HepG2 (cell line): ENCODE measurements around the gene FAM162A. TPM values are rescaled to one million over a fixed set of nuclear protein-coding genes. Genes with fewer than 3 reads are reported as not detected.

ENCODE experiments used
- GATA4 ChIP-seq: sonication (generic); IDR thresholded peaks from 2 replicates; pipeline ENCODE4 v1.6.1; 2016; ENCODE audit warnings: antibody characterized with exemption, low read depth, borderline replicate concordance
- JARID2 ChIP-seq: sonication (generic); formaldehyde crosslinking; IDR thresholded peaks from 2 replicates; pipeline ENCODE4 v1.8.1; 2023; ENCODE audit warnings: missing genetic modification reagents, inconsistent platforms; ENCODE audit not compliant: insufficient replicate concordance
- MED13 ChIP-seq: sonication (generic); formaldehyde crosslinking; IDR thresholded peaks from 2 replicates; pipeline ENCODE4 v1.5.0; 2020; ENCODE audit warnings: missing genetic modification reagents
- MLXIP ChIP-seq: sonication (generic); formaldehyde crosslinking; IDR thresholded peaks from 2 replicates; pipeline ENCODE4 v1.9.0; 2021; ENCODE audit warnings: missing genetic modification reagents, borderline replicate concordance
- MNT ChIP-seq: fragments of 450-650 bp; IDR thresholded peaks from 2 replicates; pipeline ENCODE4 v1.6.1; 2016
- MTERF4 ChIP-seq: sonication (generic); formaldehyde crosslinking; IDR thresholded peaks from 2 replicates; pipeline ENCODE4 v1.8.0; 2023; ENCODE audit warnings: mild to moderate bottlenecking, missing genetic modification reagents
- NONO ChIP-seq, 2 experiments: fragments of 450-650 bp in 1 of 2; sonication (generic) in 1 of 2; formaldehyde crosslinking in 1 of 2; IDR thresholded peaks in 1 of 2; conservative IDR thresholded peaks in 1 of 2; 2 replicates each; pipeline versions ENCODE4 v1.6.1 to v1.8.0; 2017 to 2022; ENCODE audit warnings: mild to moderate bottlenecking in 1 of 2, missing genetic modification reagents in 1 of 2, moderate library complexity in 1 of 2
- SKI ChIP-seq: fragments of 450-650 bp; IDR thresholded peaks from one replicate; pipeline ENCODE4 v1.6.1; 2018; ENCODE audit warnings: mild to moderate bottlenecking; ENCODE audit not compliant: partially characterized antibody
- SMAD9 ChIP-seq: sonication (generic); formaldehyde crosslinking; IDR thresholded peaks from 2 replicates; pipeline ENCODE4 v1.5.1; 2020; ENCODE audit warnings: mild to moderate bottlenecking, missing genetic modification reagents
- TRIM22 ChIP-seq: fragments of 450-650 bp; IDR thresholded peaks from 2 replicates; pipeline ENCODE4 v1.6.1; 2017
- ZBTB34 ChIP-seq: sonication (generic); formaldehyde crosslinking; IDR thresholded peaks from 2 replicates; pipeline ENCODE4 v1.8.0; 2022; ENCODE audit warnings: mild to moderate bottlenecking, missing genetic modification reagents
- ZMAT3 ChIP-seq: sonication (generic); formaldehyde crosslinking; conservative IDR thresholded peaks from 2 replicates; pipeline ENCODE4 v1.7.0; 2021; ENCODE audit warnings: missing genetic modification reagents
- ZMAT5 ChIP-seq: sonication (generic); formaldehyde crosslinking; IDR thresholded peaks from 2 replicates; pipeline ENCODE4 v1.5.0; 2020; ENCODE audit warnings: mild to moderate bottlenecking, low read depth, missing genetic modification reagents, borderline replicate concordance
- ZNF207 ChIP-seq: fragments of 450-650 bp; IDR thresholded peaks from 2 replicates; pipeline ENCODE4 v1.6.1; 2016; ENCODE audit warnings: antibody characterized with exemption, borderline replicate concordance
- ZNF264 ChIP-seq: sonication (generic); formaldehyde crosslinking; IDR thresholded peaks from 2 replicates; pipeline ENCODE4 v1.4.0; 2020; ENCODE audit warnings: missing genetic modification reagents
- ZNF644 ChIP-seq: IDR thresholded peaks from 2 replicates; pipeline ENCODE4 v1.6.1; 2016; ENCODE audit warnings: low read depth
- ZNF720 ChIP-seq: sonication (generic); formaldehyde crosslinking; IDR thresholded peaks from 2 replicates; pipeline ENCODE4 v1.4.0; 2020; ENCODE audit warnings: missing genetic modification reagents
- ZNF768 ChIP-seq: sonication (generic); formaldehyde crosslinking; IDR thresholded peaks from 2 replicates; pipeline ENCODE4 v1.4.0; 2020; ENCODE audit warnings: missing genetic modification reagents
- ZNF781 ChIP-seq: sonication (generic); formaldehyde crosslinking; IDR thresholded peaks from 2 replicates; pipeline ENCODE4 v1.5.1; 2020; ENCODE audit warnings: borderline replicate concordance, mild to moderate bottlenecking, missing genetic modification reagents; ENCODE audit errors: not compliant biosample characterization
- ZNF879 ChIP-seq: sonication (generic); formaldehyde crosslinking; IDR thresholded peaks from 2 replicates; pipeline ENCODE4 v1.8.1; 2023; ENCODE audit warnings: missing genetic modification reagents
- polyA plus RNA-seq, 8 experiments: library from polyadenylated mRNA; depleted of rRNA in 3 of 8; stranded (reverse) in 7 of 8; unstranded in 1 of 8; fragments of >200 nt; fragmentation: Illumina TruSeq in 4 of 8; extraction: Trizol in 4 of 8; gene quantifications; 2 replicates each; pipeline versions ENCODE4 v1.2.1 to v1.2.3, GENCODE V29; 2011 to 2016; ENCODE audit warnings: low read depth in 4 of 8, missing spikeins in 1 of 8, mixed read lengths in 1 of 8; ENCODE audit not compliant: insufficient read depth in 1 of 8
- total RNA-seq, 5 experiments: library from RNA; depleted of rRNA; stranded (reverse); fragments of >200 nt; fragmentation: Illumina TruSeq; extraction: Trizol; gene quantifications; 2 replicates each; pipeline ENCODE4 v1.2.3, GENCODE V29; 2016; ENCODE audit warnings: low read depth in 1 of 5

Gene FAM162A
- total and polyA plus RNA-seq, 2 of the 13 experiments (the other 11 are each of a cell fraction or from before 2014, with no cell fraction given), result 115 to 155 TPM

- TF ChIP-seq JARID2 (CRISPR knock-in tag), result peak; percentile 68
- peak; percentile 94 for TF ChIP-seq MTERF4 (CRISPR knock-in tag)
- peak; percentile 76 for TF ChIP-seq MNT
- peak; percentile 84 for TF ChIP-seq ZBTB34
- no peak for TF ChIP-seq MLXIP (CRISPR knock-in tag)
- no peak; the same call in 1 of the 2 replicates for TF ChIP-seq GATA4
- TF ChIP-seq ZNF264 (CRISPR knock-in tag), result peak; percentile 83; the same call in 1 of the 2 replicates
- TF ChIP-seq ZNF644 (CRISPR knock-in tag), result no peak
- TF ChIP-seq SMAD9 (CRISPR knock-in tag), result no peak
- TF ChIP-seq SKI, result peak; percentile 68
- peak; percentile 87 for TF ChIP-seq ZMAT3 (CRISPR knock-in tag)
- peak; percentile 85 for TF ChIP-seq ZNF768 (CRISPR knock-in tag)
- no peak for TF ChIP-seq ZNF207
- no peak for TF ChIP-seq TRIM22
- peak; percentile 51 for TF ChIP-seq ZNF781 (CRISPR knock-in tag)
- no peak for TF ChIP-seq ZMAT5
- TF ChIP-seq ZNF720, result no peak
- no peak for TF ChIP-seq NONO (IDR thresholded peaks at IDR 0.05)
- peak; percentile 96 for TF ChIP-seq NONO (CRISPR knock-in tag; conservative IDR thresholded peaks at IDR 0.05)
- peak; percentile 78; the same call in 1 of the 2 replicates for TF ChIP-seq MED13 (CRISPR knock-in tag)
- 0 out of 2 replicates have a peak, but pooled peaks have one; percentile 3 for TF ChIP-seq ZNF879
These were observed at the start of gene FAM162A (continued) for GRCh38 chr3:122383771-122384697.
